ENCODE data around the gene LDB3. TPM values are rescaled to one million over a fixed set of nuclear protein-coding genes. Genes with fewer than 3 reads are reported as not detected.

The LDB3 gene
- total and polyA plus RNA-seq, 2 of the 8 experiments (the other 6 are each of a cell fraction or from before 2014, with no cell fraction given), result 0.20 to 0.43 TPM

GRCh38 chr10:86636311-86636710 is 32.0 kb upstream of the LDB3 start:
- H3K4me2 ChIP-seq (ENCODE audit: insufficient read depth in 1 of 2, low read depth in 2 of 2, low read length in 2 of 2), result no peak overlapping the region
- H3K4ac ChIP-seq (replicated peaks; ENCODE audit: insufficient read length, low read depth, low read length), result no peak overlapping the region
- no peak overlapping the region for H4K91ac ChIP-seq (replicated peaks; ENCODE audit: insufficient read length, low read length)
- no peak overlapping the region for H3K56ac ChIP-seq (replicated peaks; ENCODE audit: insufficient read length, low read depth, low read length)
- H3K23ac ChIP-seq (ENCODE audit: insufficient read length), result no peak overlapping the region
- H3K9me3 ChIP-seq (ENCODE audit: insufficient read depth in 2 of 2, low read depth in 1 of 2, low read length in 1 of 2), result no peaks in the 10 kb centered on the region
- no peak overlapping the region for H2BK12ac ChIP-seq (ENCODE audit: low read depth, low read length)
- no peak overlapping the region for H3K14ac ChIP-seq (ENCODE audit: insufficient read length)
- H4K20me1 ChIP-seq (replicated peaks in 1 of 2; ENCODE audit: control insufficient read depth in 1 of 2, insufficient read depth in 2 of 2, low read length in 2 of 2), result no peaks in the 10 kb centered on the region
- H4K5ac ChIP-seq (ENCODE audit: insufficient read length, low read depth, low read length), result no peak overlapping the region
- H2BK20ac ChIP-seq (ENCODE audit: low read length), result no peak overlapping the region
- H3K27me3 ChIP-seq (replicated peaks in 1 of 4; ENCODE audit: control insufficient read depth in 3 of 4, extremely low read depth in 1 of 4, insufficient read depth in 3 of 4, low read length in 3 of 4), result peaks cover 0 to 21% (median 7%) of the 10 kb centered on the region in 4 experiments; a peak in 5 of 7 replicates
- peaks cover 2% of the 10 kb centered on the region; the same call in 1 of the 2 replicates for H3K23me2 ChIP-seq (ENCODE audit: low read depth, low read length)
- no peak overlapping the region for H3K9ac ChIP-seq (replicated peaks in 1 of 4; ENCODE audit: extremely low read depth in 1 of 4, low read depth in 3 of 4, low read length in 3 of 4)
- H2AK5ac ChIP-seq (ENCODE audit: low read depth, low read length), result no peak overlapping the region
- peaks cover 0 to 9% (median 3%) of the 10 kb centered on the region in 4 experiments; a peak in 5 of 7 replicates for H3K4me1 ChIP-seq (replicated peaks in 1 of 4; ENCODE audit: control insufficient read depth in 3 of 4, insufficient read depth in 4 of 4, low read length in 3 of 4)
- H3K79me1 ChIP-seq (ENCODE audit: low read depth, low read length), result no peaks in the 10 kb centered on the region
- 76% methylated on average over 2 of the region's 2 CpGs; no CpG with 5 or more reads in 1 of the 2 experiments for WGBS, 2 experiments (ENCODE audit: extremely low coverage in 1 of 2, insufficient coverage in 1 of 2, insufficient read length in 1 of 2, insufficient replicate concordance in 2 of 2, low coverage in 1 of 2, low lambda C conversion rate in 2 of 2, missing lambda C conversion rate in 1 of 2)
- H2BK15ac ChIP-seq (ENCODE audit: low read length), result no peak overlapping the region
- H3K27ac ChIP-seq (ENCODE audit: low read depth, low read length), result no peak overlapping the region
- no peak overlapping the region for H3K4me3 ChIP-seq (ENCODE audit: extremely low read depth in 1 of 4, insufficient read depth in 2 of 4, low read depth in 3 of 4, low read length in 4 of 4)
- H4K8ac ChIP-seq (ENCODE audit: extremely low read depth, insufficient read depth, low read length), result no peak overlapping the region
- H2AFZ ChIP-seq (ENCODE audit: low read length), result no peak overlapping the region
- DNase-seq (ENCODE audit: low read depth in 1 of 2, low spot score in 2 of 2) (no peak), FAIRE-seq (no peak)
- no peak overlapping the region for H3K18ac ChIP-seq (ENCODE audit: extremely low read depth, low read length)
- H2BK5ac ChIP-seq (ENCODE audit: low read depth, low read length), result no peak overlapping the region
- no peaks in the 10 kb centered on the region for H3K79me2 ChIP-seq (ENCODE audit: control insufficient read depth in 1 of 2, insufficient read depth in 2 of 2, low read length in 2 of 2)
- no peaks in the 10 kb centered on the region for H3K36me3 ChIP-seq (ENCODE audit: control insufficient read depth in 2 of 4, insufficient read depth in 4 of 4, low read length in 3 of 4)
- H2BK120ac ChIP-seq (replicated peaks; ENCODE audit: low read depth, low read length), result no peak overlapping the region
- CTCF ChIA-PET (ENCODE audit: partially characterized antibody), result interaction anchor here (1.0 to 8.0 kb wide), 4 partner anchors 8 to 302 kb away, joined by 3 to 57 read pairs (median 5); no protein-coding TSS in a partner anchor
- POLR2A ChIA-PET (ENCODE audit: partially characterized antibody), result no interaction called here
- no peak for TF ChIP-seq ZNF274 (IDR thresholded peaks at IDR 0.05; ENCODE audit: borderline replicate concordance, extremely low read depth, low read length)
- TF ChIP-seq CREB1 (IDR thresholded peaks at IDR 0.05), result no peak
- TF ChIP-seq SIX5 (IDR thresholded peaks at IDR 0.05; ENCODE audit: low read depth, low read length), result no peak
- TF ChIP-seq NRF1 (IDR thresholded peaks at IDR 0.05; ENCODE audit: low read depth, low read length), result no peak
- TF ChIP-seq KDM4A (IDR thresholded peaks at IDR 0.05; ENCODE audit: low read depth, low read length, severe bottlenecking), result no peak
- TF ChIP-seq POU5F1 (IDR thresholded peaks at IDR 0.05; ENCODE audit: low read depth, low read length), result no peak
- no peak for TF ChIP-seq JUN (IDR thresholded peaks at IDR 0.05; ENCODE audit: low read depth, low read length)
- no peak for TF ChIP-seq ATF2 (IDR thresholded peaks at IDR 0.05; ENCODE audit: low read length)
- TF ChIP-seq USF2 (IDR thresholded peaks at IDR 0.05; ENCODE audit: low read length), result no peak
- TF ChIP-seq EP300 (IDR thresholded peaks at IDR 0.05; ENCODE audit: borderline replicate concordance in 1 of 2, low read depth in 2 of 2, low read length in 2 of 2), result no peak
- TF ChIP-seq RBBP5 (IDR thresholded peaks at IDR 0.05; ENCODE audit: borderline replicate concordance, low read depth, low read length), result no peak

Data from H1 (cell line).